Peyer's patch (tissue), 4 donors: ENCODE measurements around the gene PLPP3.

Experiments used
- CTCF ChIP-seq, 6 experiments: fragments of 450-650 bp in 4 of 6; fragments of 200-600 bp in 2 of 6; sonication (generic) in 1 of 6; IDR thresholded peaks; one replicate each; pipeline ENCODE4 v1.5.1; 2017 to 2019; ENCODE audit warnings: antibody characterized with exemption in 6 of 6, mild to moderate bottlenecking in 3 of 6, moderate library complexity in 1 of 6
- POLR2A ChIP-seq, 2 donors: fragments of 450-650 bp; IDR thresholded peaks; one replicate each; pipeline ENCODE4 v1.5.1; 2017; ENCODE audit warnings: antibody characterized with exemption in 2 of 2, mild to moderate bottlenecking in 2 of 2, moderate library complexity in 2 of 2

- TF ChIP-seq CTCF (IDR thresholded peaks at IDR 0.05) (no peak), POLR2A (IDR thresholded peaks at IDR 0.05) (no peak)
These were observed 106.5 kb downstream of the PLPP3 start for GRCh38 chr1:56472860-56473259.
